GM12872 (cell line): Measurements from ENCODE around the gene IL12A.

Experiments used
- CTCF ChIP-seq: IDR thresholded peaks from 3 replicates; pipeline ENCODE4 v1.5.1; 2011; ENCODE audit warnings: low read depth, mild to moderate bottlenecking, low read length, moderate library complexity; ENCODE audit not compliant: insufficient read depth

IL12A gene

GRCh38 chr3:160041465-160041864 lies 52.8 kb downstream of the IL12A start:
- TF ChIP-seq CTCF, result no peak

GRCh38 chr3:160044121-160044520 lies 55.5 kb downstream of the IL12A start:
- TF ChIP-seq CTCF, result no peak
